HG03045 (cell line): ENCODE measurements around the gene ARHGAP42.
A peak's percentile ranks its signal among the peaks of the same experiment; 100 is the strongest.
"Not testable (repeated sequence)": the region's sequence is repeated elsewhere in the genome, so short reads cannot be mapped to it uniquely, and the experiment has no call there.

Experiments used
- ATAC-seq: cut with Tn5 transposase; IDR thresholded peaks from one replicate; pipeline ENCODE4 v1.9.1; 2021; ENCODE audit warnings: mild to moderate bottlenecking, moderate library complexity; ENCODE audit not compliant: unreplicated experiment

The ARHGAP42 gene, protein sequence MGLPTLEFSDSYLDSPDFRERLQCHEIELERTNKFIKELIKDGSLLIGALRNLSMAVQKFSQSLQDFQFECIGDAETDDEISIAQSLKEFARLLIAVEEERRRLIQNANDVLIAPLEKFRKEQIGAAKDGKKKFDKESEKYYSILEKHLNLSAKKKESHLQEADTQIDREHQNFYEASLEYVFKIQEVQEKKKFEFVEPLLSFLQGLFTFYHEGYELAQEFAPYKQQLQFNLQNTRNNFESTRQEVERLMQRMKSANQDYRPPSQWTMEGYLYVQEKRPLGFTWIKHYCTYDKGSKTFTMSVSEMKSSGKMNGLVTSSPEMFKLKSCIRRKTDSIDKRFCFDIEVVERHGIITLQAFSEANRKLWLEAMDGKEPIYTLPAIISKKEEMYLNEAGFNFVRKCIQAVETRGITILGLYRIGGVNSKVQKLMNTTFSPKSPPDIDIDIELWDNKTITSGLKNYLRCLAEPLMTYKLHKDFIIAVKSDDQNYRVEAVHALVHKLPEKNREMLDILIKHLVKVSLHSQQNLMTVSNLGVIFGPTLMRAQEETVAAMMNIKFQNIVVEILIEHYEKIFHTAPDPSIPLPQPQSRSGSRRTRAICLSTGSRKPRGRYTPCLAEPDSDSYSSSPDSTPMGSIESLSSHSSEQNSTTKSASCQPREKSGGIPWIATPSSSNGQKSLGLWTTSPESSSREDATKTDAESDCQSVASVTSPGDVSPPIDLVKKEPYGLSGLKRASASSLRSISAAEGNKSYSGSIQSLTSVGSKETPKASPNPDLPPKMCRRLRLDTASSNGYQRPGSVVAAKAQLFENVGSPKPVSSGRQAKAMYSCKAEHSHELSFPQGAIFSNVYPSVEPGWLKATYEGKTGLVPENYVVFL

GRCh38 chr11:100687054-100687629 is at the start of gene ARHGAP42:
ARHGAP42 (plus strand) TSS chr11:100687288; CDS start chr11:100687679, 391 bp downstream.
- peak; percentile 79 for ATAC-seq

- no peak for ATAC-seq
Measured at GRCh38 chr11:100637706-100638105, 49.4 kb upstream of the ARHGAP42 start.

- no peak for ATAC-seq
Measured at GRCh38 chr11:100638648-100639047, 48.4 kb upstream of the ARHGAP42 start.

GRCh38 chr11:100639140-100639539 is 47.9 kb upstream of the ARHGAP42 start:
- ATAC-seq = no peak

DNA sequence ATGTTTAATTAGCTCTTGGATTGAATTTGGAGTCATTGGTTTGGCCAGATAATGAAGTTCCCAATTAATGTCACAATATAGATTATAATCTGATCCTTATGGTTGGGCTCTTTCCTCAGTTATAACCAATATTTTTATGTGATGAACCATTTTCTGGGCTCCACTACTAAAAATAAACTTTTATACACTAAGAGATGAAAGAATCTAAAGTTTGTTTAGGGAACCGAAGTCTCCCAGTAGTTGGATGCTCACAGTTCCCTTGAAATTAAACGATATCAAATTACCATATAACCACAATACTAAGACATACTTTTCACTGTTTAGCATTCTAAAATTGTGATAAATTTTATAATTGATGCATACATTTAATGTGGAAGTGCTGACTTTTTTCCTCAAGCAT is 47.0 kb upstream of the ARHGAP42 start:
- ATAC-seq = no peak

DNA sequence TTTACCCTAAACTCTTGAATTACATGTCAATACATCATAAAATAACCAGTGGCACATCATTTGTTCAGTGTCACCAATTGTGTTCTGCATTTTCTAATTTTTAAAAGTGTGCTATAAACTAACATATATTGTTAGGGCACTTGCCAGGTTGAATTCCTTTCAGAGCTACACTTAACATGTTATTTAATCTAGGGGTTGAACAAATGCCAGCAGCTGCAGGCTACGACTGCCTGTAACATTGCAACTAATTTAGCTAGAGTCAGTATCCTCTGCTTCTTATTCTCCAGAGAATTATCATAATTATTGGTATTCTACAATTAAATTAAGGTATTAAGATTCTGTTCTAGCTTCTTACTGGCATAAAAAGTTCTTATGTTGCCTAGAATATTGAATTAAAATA is 46.4 kb upstream of the ARHGAP42 start:
- ATAC-seq = no peak

- no peak for ATAC-seq
Measured at GRCh38 chr11:100641456-100641855, 45.6 kb upstream of the ARHGAP42 start.

DNA sequence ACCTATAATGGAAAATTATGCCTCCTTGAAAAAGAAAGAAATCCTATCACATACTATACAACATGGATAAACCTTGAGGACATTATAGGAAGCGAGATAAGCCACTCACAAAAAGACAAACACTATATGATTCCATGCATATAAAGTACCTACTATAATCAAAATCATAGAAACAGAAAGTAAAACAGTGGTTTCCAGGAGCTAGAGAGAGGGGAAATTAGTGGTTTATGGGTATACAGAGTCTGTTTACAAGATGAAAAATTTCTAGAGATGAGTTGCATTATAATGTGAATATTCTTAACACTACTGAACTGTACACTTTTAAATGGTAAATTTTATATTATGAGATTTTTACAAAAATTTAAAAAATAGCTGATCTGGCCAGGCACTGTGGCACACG is 40.5 kb upstream of the ARHGAP42 start:
- ATAC-seq = no peak

GRCh38 chr11:100647861-100648260 is 39.2 kb upstream of the ARHGAP42 start:
- ATAC-seq = no peak

DNA sequence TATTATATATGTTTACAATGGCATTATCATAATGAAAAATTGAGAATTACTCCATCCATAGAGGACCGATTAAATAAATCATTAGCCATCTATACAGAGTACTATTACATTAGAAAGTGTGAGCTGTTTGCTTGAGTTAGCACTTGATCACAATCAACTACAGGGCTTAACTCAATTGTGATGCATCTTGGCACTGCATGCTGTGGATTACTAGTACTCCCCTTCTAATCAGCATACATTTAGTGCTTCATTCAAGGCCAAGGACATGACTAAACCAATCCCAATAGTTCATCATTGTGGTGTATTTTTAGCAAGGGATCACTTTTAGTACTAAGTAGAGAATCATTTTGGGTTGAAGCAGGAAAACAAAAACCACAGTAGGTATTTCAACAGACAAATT is 23.5 kb upstream of the ARHGAP42 start:
- no peak for ATAC-seq

DNA sequence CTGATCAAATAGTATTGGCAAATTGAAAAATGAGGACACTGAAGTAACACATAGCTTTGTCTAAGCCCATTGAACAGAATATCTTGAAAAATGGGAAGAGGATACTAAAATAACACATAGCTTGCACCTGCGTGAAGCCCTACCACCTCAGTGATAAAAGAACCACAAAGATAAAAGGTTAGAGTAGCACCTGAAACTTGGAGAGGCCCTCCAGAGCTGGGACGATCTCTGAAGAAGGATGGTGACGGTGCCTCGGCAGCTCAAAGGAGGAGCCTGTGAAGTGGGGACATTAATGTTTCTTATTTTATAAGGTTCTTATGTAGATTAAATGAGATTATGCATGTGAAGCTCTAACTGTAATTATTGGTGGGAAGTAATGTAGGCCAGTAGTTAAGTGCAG is 23.1 kb upstream of the ARHGAP42 start:
- ATAC-seq = no peak

DNA sequence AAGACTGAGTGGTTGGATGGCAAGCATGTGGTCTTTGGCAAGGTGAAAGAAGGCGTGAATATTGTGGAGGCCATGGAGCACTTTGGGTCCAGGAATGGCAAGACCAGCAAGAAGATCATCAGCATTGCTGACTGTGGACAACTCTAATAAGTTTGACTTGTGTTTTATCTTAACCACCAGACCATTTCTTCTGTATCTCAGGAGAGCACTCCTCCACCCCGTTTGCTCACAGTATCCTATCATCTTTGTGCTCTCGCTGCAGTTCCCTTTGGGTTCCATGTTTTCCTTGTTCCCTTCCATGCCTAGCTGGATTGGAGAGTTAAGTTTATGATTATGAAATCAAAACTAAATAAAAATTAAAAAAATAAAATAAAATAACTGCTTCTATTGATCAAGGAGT is 20.3 kb upstream of the ARHGAP42 start:
- not testable (repeated sequence) for ATAC-seq

DNA sequence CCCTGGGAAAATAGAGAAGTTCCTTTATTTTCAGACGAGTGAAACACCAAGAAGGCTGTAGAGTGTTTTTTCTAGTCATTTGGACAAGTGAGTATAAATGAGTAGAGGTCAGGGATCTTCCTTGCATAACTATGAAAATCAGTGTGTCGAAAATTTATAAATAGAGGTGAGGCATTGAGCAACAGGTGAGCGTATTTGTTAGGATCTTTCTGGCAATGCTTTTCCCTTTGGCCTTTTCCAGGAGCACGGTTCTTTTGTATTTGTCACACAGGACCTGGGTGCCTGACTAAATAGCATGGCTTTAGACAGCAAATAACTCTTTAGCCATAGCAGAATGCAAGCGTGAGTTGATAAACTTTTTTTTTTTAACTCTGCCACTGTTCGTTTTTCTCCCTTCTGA is 19.6 kb upstream of the ARHGAP42 start:
- no peak for ATAC-seq

DNA sequence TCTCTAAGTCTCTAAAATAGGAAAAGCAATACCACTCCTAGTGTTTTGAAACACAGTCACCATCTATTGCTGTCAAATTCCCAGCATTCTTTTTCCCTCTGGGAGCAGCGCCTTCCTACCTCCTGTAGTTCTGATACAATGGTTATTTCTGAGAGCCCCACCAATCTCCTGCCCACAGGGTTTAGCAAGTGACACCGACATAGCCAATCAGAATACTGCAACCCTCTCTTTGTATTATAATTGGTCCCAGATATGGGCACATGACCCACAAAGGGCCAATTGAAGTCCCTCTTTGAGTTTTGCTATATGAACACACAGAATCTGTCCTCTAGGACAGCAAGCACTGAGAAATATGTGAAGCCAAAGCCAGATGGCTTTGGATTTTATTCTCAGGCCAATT is 16.9 kb upstream of the ARHGAP42 start:
- ATAC-seq = no peak

DNA sequence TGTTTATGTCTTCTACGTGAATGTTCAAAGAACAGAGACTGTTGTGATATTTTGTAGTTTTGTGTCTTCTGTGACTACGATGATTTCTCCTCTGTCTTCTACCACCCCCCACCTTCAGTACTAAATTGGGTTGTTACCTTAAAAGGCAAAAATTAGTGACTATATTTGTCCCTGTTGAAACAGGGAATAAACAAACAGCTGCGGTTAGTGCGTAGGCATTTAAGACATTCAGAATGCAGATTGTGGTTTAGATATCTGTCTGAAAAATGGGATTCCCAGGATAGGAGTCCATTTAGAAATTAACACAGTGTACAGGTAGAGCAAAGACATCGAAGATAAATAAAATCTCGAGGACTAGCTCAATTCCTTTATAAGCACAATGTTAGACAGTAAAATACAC is 15.6 kb upstream of the ARHGAP42 start:
- no peak for ATAC-seq

GRCh38 chr11:100672498-100673033 is 14.5 kb upstream of the ARHGAP42 start:
- no peak for ATAC-seq

DNA sequence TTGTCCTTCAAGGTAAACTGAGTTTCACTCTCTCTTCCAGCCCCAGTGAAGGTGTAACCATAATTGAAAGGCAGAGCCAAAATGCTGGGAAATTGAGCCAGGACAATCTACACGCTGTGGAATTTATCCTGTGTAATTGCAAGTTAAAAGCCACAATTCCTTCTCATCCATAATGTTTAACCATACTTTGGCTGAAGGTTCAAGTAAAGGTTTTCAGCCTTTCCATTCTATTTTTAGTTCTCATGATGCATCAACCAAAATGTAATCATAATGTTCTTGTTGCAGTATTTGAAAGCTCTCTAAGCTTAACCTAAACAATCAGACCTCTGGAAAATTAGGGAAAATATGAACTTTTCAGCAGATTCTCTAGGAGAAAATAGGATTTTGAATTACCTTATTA is 14.0 kb upstream of the ARHGAP42 start:
- ATAC-seq = no peak

GRCh38 chr11:100674212-100674611 is 12.9 kb upstream of the ARHGAP42 start:
- no peak for ATAC-seq

DNA sequence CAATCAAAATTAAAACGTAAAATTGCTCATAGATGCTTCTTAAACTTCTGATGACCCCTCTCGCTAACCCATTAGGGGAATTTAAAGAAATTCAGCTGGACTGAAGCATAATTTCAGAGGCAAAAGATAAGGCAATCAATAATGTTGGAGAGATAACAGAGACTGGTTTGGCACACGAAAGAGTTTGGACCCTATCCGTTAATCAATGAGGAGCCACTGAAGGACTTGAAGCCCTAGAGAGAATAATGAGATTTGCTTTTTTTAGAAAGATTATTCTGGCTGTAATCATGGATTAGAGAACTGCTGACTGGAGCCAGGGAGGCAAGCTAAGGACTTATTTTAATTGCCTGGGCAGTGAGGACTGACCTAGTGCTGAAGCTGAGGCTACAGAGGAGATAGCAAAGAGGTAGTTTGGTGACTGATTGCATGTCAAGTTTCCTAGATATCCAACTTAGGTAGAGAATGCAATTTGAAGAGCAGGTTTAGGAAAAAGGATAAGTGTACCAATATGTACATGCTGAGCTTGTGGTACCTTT is 11.9 kb upstream of the ARHGAP42 start:
- no peak for ATAC-seq

DNA sequence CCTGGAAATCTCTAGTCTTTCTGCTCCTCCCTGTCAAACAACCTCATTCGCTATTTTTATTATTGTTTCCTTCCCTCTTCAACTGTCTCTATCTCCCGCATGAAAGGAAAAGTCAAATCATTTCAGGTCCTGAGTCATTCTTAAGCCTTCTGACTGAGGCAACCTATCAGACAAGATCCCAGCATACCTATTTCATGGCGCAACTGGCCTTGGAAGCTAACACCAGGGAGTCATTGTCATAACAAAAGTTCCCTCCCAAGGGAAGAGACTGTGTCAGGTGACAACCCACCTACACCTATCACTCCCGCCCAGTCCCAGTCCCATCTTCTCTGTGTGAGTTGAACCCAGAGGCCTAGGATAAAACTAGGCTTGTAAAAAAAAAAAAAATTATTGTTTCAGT is 10.2 kb upstream of the ARHGAP42 start:
- ATAC-seq = no peak

GRCh38 chr11:100677796-100678195 is 9.3 kb upstream of the ARHGAP42 start:
- ATAC-seq = no peak
